T47D (cell line): ENCODE measurements around the gene CLEC17A.
"Not testable (repeated sequence)": the region's sequence is repeated elsewhere in the genome, so short reads cannot be mapped to it uniquely, and the experiment has no call there.

ENCODE experiments used
- DNase-seq, 2 experiments: peaks; one replicate each; pipeline versions ENCODE4 v3.0.0 to v3.0.0-alpha.2; 2011 to 2012; ENCODE audit warnings: low read depth in 1 of 2, low spot score in 1 of 2
- JUND ChIP-seq: IDR thresholded peaks from 2 replicates; pipeline ENCODE4 v1.6.1; 2012; ENCODE audit warnings: low read depth
- in situ Hi-C: cut with HindIII; loops from 2 replicates; pipeline ENCODE4 v1.10.0; 2016; ENCODE audit warnings: low sequenced_read_pairs, low pct_unique_long_range_greater_than_20kb

CLEC17A gene

GRCh38 chr19:14582894-14583340 is at the start of gene CLEC17A:
CLEC17A (plus strand) TSS chr19:14583084; CDS start chr19:14583161, 77 bp downstream.
- in situ Hi-C loops: no loop called here
- DNase-seq: no peak
- TF ChIP-seq JUND: no peak

- TF ChIP-seq JUND: no peak
- in situ Hi-C loops: no loop called here
- DNase-seq: no peak
Observed at GRCh38 chr19:14533450-14533849, 49.4 kb upstream of the CLEC17A start.

- no peak for TF ChIP-seq JUND
- DNase-seq: peak in 1 of 2 experiments; percentile 97
- in situ Hi-C loops: no loop called here
Observed at GRCh38 chr19:14536926-14537692, 45.8 kb upstream of the CLEC17A start.

GRCh38 chr19:14540741-14541525 is 42.0 kb upstream of the CLEC17A start:
- DNase-seq: no peak
- no peak for TF ChIP-seq JUND
- in situ Hi-C loops: no loop called here

- in situ Hi-C loops, DNase-seq: not testable (repeated sequence)
Observed at GRCh38 chr19:14541979-14542378, 40.9 kb upstream of the CLEC17A start.

GRCh38 chr19:14542711-14543328 is 40.1 kb upstream of the CLEC17A start:
- no peak for DNase-seq
- in situ Hi-C loops: no loop called here
- TF ChIP-seq JUND: no peak

- in situ Hi-C loops: no loop called here
- TF ChIP-seq JUND: no peak
- DNase-seq: no peak
Observed at GRCh38 chr19:14544047-14544446, 38.8 kb upstream of the CLEC17A start.

GRCh38 chr19:14544977-14545715 is 37.7 kb upstream of the CLEC17A start:
- peak in 1 of 2 experiments; percentile 45 for DNase-seq
- in situ Hi-C loops: no loop called here
- no peak for TF ChIP-seq JUND

GRCh38 chr19:14545716-14546082 is 37.2 kb upstream of the CLEC17A start:
- TF ChIP-seq JUND: no peak
- no peak for DNase-seq
- in situ Hi-C loops: no loop called here

GRCh38 chr19:14550201-14550754 is 32.6 kb upstream of the CLEC17A start:
- in situ Hi-C loops: no loop called here
- no peak for TF ChIP-seq JUND
- DNase-seq: peak; percentile 71 to 96

GRCh38 chr19:14551134-14552005 is 31.5 kb upstream of the CLEC17A start:
- peak in 1 of 2 experiments; percentile 81 for DNase-seq
- in situ Hi-C loops: not testable (repeated sequence)

GRCh38 chr19:14552006-14552360 is 30.9 kb upstream of the CLEC17A start:
- DNase-seq, in situ Hi-C loops: not testable (repeated sequence)
